ENCODE data around the gene PGAP1.

DNA sequence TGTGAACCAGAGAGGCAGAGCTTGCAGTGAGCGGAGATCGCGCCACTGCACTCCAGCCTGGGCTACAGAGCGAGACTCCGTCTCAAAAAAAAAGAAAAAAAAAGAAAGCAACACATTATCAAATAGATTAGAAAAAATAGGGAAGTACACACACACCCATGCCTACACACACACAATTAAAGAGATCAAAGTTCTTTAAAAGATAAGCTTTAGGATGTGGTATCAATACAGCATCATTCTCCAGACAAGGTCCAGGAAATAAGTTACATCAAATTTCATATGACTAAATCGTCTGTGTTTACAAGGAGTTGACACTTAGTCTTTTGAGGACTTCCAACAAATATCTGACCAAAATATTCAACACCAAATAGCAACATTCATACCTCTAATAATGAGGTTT, 25.7 kb downstream of the PGAP1 start:
- TF ChIP-seq CTCF (conservative IDR thresholded peaks at IDR 0.05) (no peak), EZH2 (IDR thresholded peaks at IDR 0.05; ENCODE audit: low read depth) (no peak)
